Endothelial cell of umbilical vein (primary cell): ENCODE data around the gene ALKBH5. TPM values are rescaled to one million over a fixed set of nuclear protein-coding genes. Genes with fewer than 3 reads are reported as not detected.

Source experiments
- BruUV-seq: library from RNA; stranded (reverse); fragments of 400-500 nt; replicated peaks from 2 replicates; lab custom pipeline; 2021; lab: Mats Ljungman, UMichigan
- CTCF ChIA-PET: fragments of 300-600, 350-600 bp; sonication (Branson Sonifier 250); formaldehyde crosslinking; loops from one replicate; lab custom pipeline; 2021; ENCODE audit warnings: antibody characterized with exemption, inconsistent platforms; lab: Charles Lee
- POLR2A ChIA-PET: fragments of 300-600, 350-600 bp; sonication (Branson Sonifier 250); formaldehyde crosslinking; loops from one replicate; lab custom pipeline; 2021; ENCODE audit warnings: antibody characterized with exemption, inconsistent platforms; lab: Charles Lee
- DNase-seq: peaks from one replicate; pipeline ENCODE4 v3.0.0-alpha.2; 2011; ENCODE audit warnings: low read depth, low spot score
- FAIRE-seq: peaks from 2 replicates; lab custom pipeline; 2011; peaks lifted over from hg19 to GRCh38; lab: Jason Lieb, UNC
- H2AFZ ChIP-seq: 2 replicates; pipeline ENCODE4 v1.6.0; 2012; ENCODE audit warnings: low read depth, low read length, control low read depth, inconsistent platforms
- H3K27ac ChIP-seq: 2 replicates; pipeline ENCODE4 v1.5.1; 2011; ENCODE audit warnings: low read depth, mild to moderate bottlenecking, control low read depth, low read length, moderate library complexity; ENCODE audit not compliant: insufficient read depth
- H3K27me3 ChIP-seq, 2 experiments: 2 replicates each; pipeline versions ENCODE4 v1.6.0 to v1.6.1; 2011; ENCODE audit warnings: low read length in 2 of 2, mixed read lengths in 1 of 2; ENCODE audit not compliant: control insufficient read depth in 2 of 2, insufficient read depth in 2 of 2
- H3K36me3 ChIP-seq, 2 experiments: 2 replicates in 1 of 2; 3 replicates in 1 of 2; pipeline ENCODE4 v1.5.1; 2011; ENCODE audit warnings: low read length in 2 of 2, mild to moderate bottlenecking in 1 of 2, moderate library complexity in 1 of 2; ENCODE audit not compliant: control insufficient read depth in 2 of 2, insufficient read depth in 2 of 2; ENCODE audit errors: extremely low read depth in 1 of 2
- H3K4me1 ChIP-seq: 3 replicates; pipeline ENCODE4 v1.5.1; 2011; ENCODE audit warnings: mild to moderate bottlenecking, low read length; ENCODE audit not compliant: control insufficient read depth, insufficient read depth; ENCODE audit errors: extremely low read depth
- H3K4me2 ChIP-seq: 2 replicates; pipeline ENCODE4 v1.6.1; 2011; ENCODE audit warnings: low read length, control low read depth, mixed read lengths; ENCODE audit not compliant: insufficient read depth
- H3K4me3 ChIP-seq, 3 experiments: fragments of 200-600 bp in 1 of 3; sonication (generic), shearing (Covaris generic) in 1 of 3; replicated peaks in 1 of 3; 2 replicates each; pipeline ENCODE4 v1.5.1; 2011 to 2016; ENCODE audit warnings: control low read depth in 3 of 3, low read length in 3 of 3, mild to moderate bottlenecking in 2 of 3, inconsistent platforms in 1 of 3, low read depth in 1 of 3, moderate library complexity in 1 of 3; ENCODE audit not compliant: insufficient read depth in 1 of 3
- H3K79me2 ChIP-seq: 2 replicates; pipeline ENCODE4 v1.6.0; 2012; ENCODE audit warnings: low read length, inconsistent platforms; ENCODE audit not compliant: control insufficient read depth, insufficient read depth
- H3K9ac ChIP-seq: replicated peaks from 2 replicates; pipeline ENCODE3; 2011; ENCODE audit warnings: low read length, control low read depth; ENCODE audit not compliant: insufficient read depth; ENCODE audit errors: extremely low read depth
- H3K9me1 ChIP-seq: replicated peaks from 3 replicates; pipeline ENCODE4 v1.6.0; 2011; ENCODE audit warnings: mild to moderate bottlenecking, low read length; ENCODE audit not compliant: control insufficient read depth, insufficient read depth; ENCODE audit errors: extremely low read depth
- H3K9me3 ChIP-seq: replicated peaks from 2 replicates; pipeline ENCODE4 v1.5.1; 2012; ENCODE audit warnings: low read length, inconsistent platforms; ENCODE audit not compliant: control insufficient read depth, insufficient read depth
- H4K20me1 ChIP-seq: replicated peaks from 2 replicates; pipeline ENCODE3; 2011; ENCODE audit warnings: mild to moderate bottlenecking, low read length; ENCODE audit not compliant: control insufficient read depth, insufficient read depth; ENCODE audit errors: extremely low read depth
- EZH2 ChIP-seq: IDR thresholded peaks from 2 replicates; pipeline ENCODE4 v1.6.1; 2012; ENCODE audit warnings: borderline replicate concordance, low read depth, mild to moderate bottlenecking, moderate library complexity, low read length, inconsistent platforms; ENCODE audit not compliant: severe bottlenecking
- FOS ChIP-seq: IDR thresholded peaks from 2 replicates; pipeline ENCODE4 v1.6.1; 2011; ENCODE audit warnings: mild to moderate bottlenecking, low read length, moderate library complexity, borderline replicate concordance; ENCODE audit not compliant: insufficient read depth
- GATA2 ChIP-seq: IDR thresholded peaks from 2 replicates; pipeline ENCODE4 v1.7.0; 2011; ENCODE audit warnings: low read depth, mild to moderate bottlenecking, moderate library complexity, mixed read lengths, low read length; ENCODE audit not compliant: insufficient read length, insufficient read depth
- JUN ChIP-seq: IDR thresholded peaks from 2 replicates; pipeline ENCODE4 v1.6.1; 2011; ENCODE audit warnings: borderline replicate concordance, low read depth; ENCODE audit not compliant: insufficient read length, insufficient read depth
- MAX ChIP-seq: IDR thresholded peaks from 2 replicates; pipeline ENCODE4 v1.6.1; 2011; ENCODE audit not compliant: insufficient read depth, insufficient read length
- MYC ChIP-seq: IDR thresholded peaks from one replicate; pipeline ENCODE4 v1.6.1; 2011; ENCODE audit warnings: mild to moderate bottlenecking, low read depth, low read length
- POLR2A ChIP-seq: IDR thresholded peaks from 2 replicates; pipeline ENCODE4 v1.6.1; 2012; ENCODE audit warnings: low read depth, mild to moderate bottlenecking, control low read depth, low read length
- POLR2AphosphoS5 ChIP-seq: IDR thresholded peaks from 2 replicates; pipeline ENCODE4 v1.6.1; 2012; ENCODE audit warnings: low read depth, mild to moderate bottlenecking, control low read depth, low read length, moderate library complexity; ENCODE audit not compliant: insufficient read depth
- dilution Hi-C: fragments of 300-500 bp; cut with MboI; formaldehyde crosslinking; loops from one replicate; pipeline ENCODE4 v1.15.0; 2019; ENCODE audit warnings: low sequenced_read_pairs; ENCODE audit not compliant: extremely low pct_ligation_motif_present
- intact Hi-C: fragments of 100-400 bp; cut with micrococcal nuclease; formaldehyde crosslinking; loops from one replicate; pipeline ENCODE4 v1.10.0; 2022
- polyA plus RNA-seq, 4 experiments: library from polyadenylated mRNA; depleted of rRNA in 3 of 4; stranded (reverse) in 3 of 4; unstranded in 1 of 4; fragments of >200 nt; gene quantifications; 2 replicates each; pipeline versions ENCODE4 v1.2.1 to v1.2.3, GENCODE V29; 2011 to 2012; ENCODE audit warnings: missing spikeins in 1 of 4
- total RNA-seq: library from RNA; stranded (reverse); gene quantifications from 2 replicates; pipeline ENCODE4 v1.2.3, GENCODE V29; 2021
- TF ChIP-seq, protein P1 (sequence below), 2 donors: IDR thresholded peaks; 1 replicate in 1 of 2; 2 replicates in 1 of 2; pipeline ENCODE4 v1.5.1; 2011; ENCODE audit warnings: low read length in 2 of 2, mild to moderate bottlenecking in 2 of 2, moderate library complexity in 2 of 2, control low read depth in 1 of 2, inconsistent platforms in 1 of 2, low read depth in 1 of 2; ENCODE audit not compliant: insufficient read depth in 1 of 2; ENCODE audit errors: extremely low read depth in 1 of 2

The ALKBH5 gene
- total and polyA plus RNA-seq, 2 donors (not counting 3 experiments of a cell fraction or from before 2014, with no cell fraction given) = 55.3 to 71.0 TPM

GRCh38 chr17:18197535-18198194 lies 14.0 kb downstream of the ALKBH5 start:
- no peak overlapping the region for H3K9ac ChIP-seq
- FAIRE-seq = no peak
- POLR2A ChIA-PET = no interaction called here
- dilution Hi-C loops = no loop called here
- TF ChIP-seq EZH2 (no peak), MAX (no peak), FOS (no peak), MYC (no peak), JUN (no peak), GATA2 (no peak), POLR2AphosphoS5 (no peak), POLR2A (no peak)
- TF ChIP-seq, protein P1, sequence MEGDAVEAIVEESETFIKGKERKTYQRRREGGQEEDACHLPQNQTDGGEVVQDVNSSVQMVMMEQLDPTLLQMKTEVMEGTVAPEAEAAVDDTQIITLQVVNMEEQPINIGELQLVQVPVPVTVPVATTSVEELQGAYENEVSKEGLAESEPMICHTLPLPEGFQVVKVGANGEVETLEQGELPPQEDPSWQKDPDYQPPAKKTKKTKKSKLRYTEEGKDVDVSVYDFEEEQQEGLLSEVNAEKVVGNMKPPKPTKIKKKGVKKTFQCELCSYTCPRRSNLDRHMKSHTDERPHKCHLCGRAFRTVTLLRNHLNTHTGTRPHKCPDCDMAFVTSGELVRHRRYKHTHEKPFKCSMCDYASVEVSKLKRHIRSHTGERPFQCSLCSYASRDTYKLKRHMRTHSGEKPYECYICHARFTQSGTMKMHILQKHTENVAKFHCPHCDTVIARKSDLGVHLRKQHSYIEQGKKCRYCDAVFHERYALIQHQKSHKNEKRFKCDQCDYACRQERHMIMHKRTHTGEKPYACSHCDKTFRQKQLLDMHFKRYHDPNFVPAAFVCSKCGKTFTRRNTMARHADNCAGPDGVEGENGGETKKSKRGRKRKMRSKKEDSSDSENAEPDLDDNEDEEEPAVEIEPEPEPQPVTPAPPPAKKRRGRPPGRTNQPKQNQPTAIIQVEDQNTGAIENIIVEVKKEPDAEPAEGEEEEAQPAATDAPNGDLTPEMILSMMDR (IDR thresholded peaks at IDR 0.05; ENCODE audit: extremely low read depth in 1 of 2, insufficient read depth in 1 of 2, low read depth in 1 of 2, low read length in 2 of 2) = no peak
- no peaks in the 10 kb centered on the region for H3K27me3 ChIP-seq
- no peak overlapping the region for H3K27ac ChIP-seq
- H3K79me2 ChIP-seq = peaks cover 82% of the 10 kb centered on the region
- no peaks in the 10 kb centered on the region for H4K20me1 ChIP-seq
- H3K4me3 ChIP-seq = no peak overlapping the region
- no peaks in the 10 kb centered on the region for H3K9me1 ChIP-seq
- no peak overlapping the region for H3K4me2 ChIP-seq
- H3K36me3 ChIP-seq = peaks cover 19 to 28% of the 10 kb centered on the region in 2 experiments
- no peak for DNase-seq
- no TSS peak for BruUV-seq
- no peak overlapping the region for H2AFZ ChIP-seq
- H3K9me3 ChIP-seq = no peaks in the 10 kb centered on the region
- CTCF ChIA-PET = interaction anchor here (0.8 to 2.2 kb wide), 8 partner anchors 9 to 57 kb away, joined by 3 to 8 read pairs (median 4); partner anchors contain the start of gene ALKBH5
- intact Hi-C loops = no loop called here
- H3K4me1 ChIP-seq = peaks cover 8% of the 10 kb centered on the region
